ENCODE measurements around the gene PLD2. TPM values are rescaled to one million over a fixed set of nuclear protein-coding genes. Genes with fewer than 3 reads are reported as not detected.

PLD2 gene
- total RNA-seq, 4 donors from 2014 or later = 20.8 to 29.2 (median 24.3) TPM

GRCh38 chr17:4833941-4834680 lies 27.2 kb downstream of the PLD2 start:
- ATAC-seq (ENCODE audit: low FRiP score) = no peak
- DNase-seq (ENCODE audit: low spot score) = no peak

GRCh38 chr17:4834681-4835020 lies 27.7 kb downstream of the PLD2 start:
- ATAC-seq (ENCODE audit: low FRiP score) (no peak), DNase-seq (ENCODE audit: low spot score) (no peak)
- TF ChIP-seq, protein P1, sequence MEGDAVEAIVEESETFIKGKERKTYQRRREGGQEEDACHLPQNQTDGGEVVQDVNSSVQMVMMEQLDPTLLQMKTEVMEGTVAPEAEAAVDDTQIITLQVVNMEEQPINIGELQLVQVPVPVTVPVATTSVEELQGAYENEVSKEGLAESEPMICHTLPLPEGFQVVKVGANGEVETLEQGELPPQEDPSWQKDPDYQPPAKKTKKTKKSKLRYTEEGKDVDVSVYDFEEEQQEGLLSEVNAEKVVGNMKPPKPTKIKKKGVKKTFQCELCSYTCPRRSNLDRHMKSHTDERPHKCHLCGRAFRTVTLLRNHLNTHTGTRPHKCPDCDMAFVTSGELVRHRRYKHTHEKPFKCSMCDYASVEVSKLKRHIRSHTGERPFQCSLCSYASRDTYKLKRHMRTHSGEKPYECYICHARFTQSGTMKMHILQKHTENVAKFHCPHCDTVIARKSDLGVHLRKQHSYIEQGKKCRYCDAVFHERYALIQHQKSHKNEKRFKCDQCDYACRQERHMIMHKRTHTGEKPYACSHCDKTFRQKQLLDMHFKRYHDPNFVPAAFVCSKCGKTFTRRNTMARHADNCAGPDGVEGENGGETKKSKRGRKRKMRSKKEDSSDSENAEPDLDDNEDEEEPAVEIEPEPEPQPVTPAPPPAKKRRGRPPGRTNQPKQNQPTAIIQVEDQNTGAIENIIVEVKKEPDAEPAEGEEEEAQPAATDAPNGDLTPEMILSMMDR (IDR thresholded peaks at IDR 0.05) = no peak

More at GRCh38 chr17:4833941-4834680, 27.2 kb downstream of the PLD2 start:
- TF ChIP-seq, protein P1 (IDR thresholded peaks at IDR 0.05) = no peak

GRCh38 chr17:4836221-4836620 lies 29.3 kb downstream of the PLD2 start:
- DNase-seq (ENCODE audit: low spot score) (no peak), ATAC-seq (ENCODE audit: low FRiP score) (no peak)

GRCh38 chr17:4837471-4838308 lies 30.7 kb downstream of the PLD2 start:
- ATAC-seq (ENCODE audit: low FRiP score) (no peak), DNase-seq (ENCODE audit: low spot score) (no peak)
- TF ChIP-seq, protein P1 (IDR thresholded peaks at IDR 0.05) = no peak

More at GRCh38 chr17:4836221-4836620, 29.3 kb downstream of the PLD2 start:
- TF ChIP-seq, protein P1 (IDR thresholded peaks at IDR 0.05) = no peak

- ATAC-seq (ENCODE audit: low FRiP score) = no peak
- TF ChIP-seq, protein P1 (IDR thresholded peaks at IDR 0.05) = no peak
- DNase-seq (ENCODE audit: low spot score) = no peak
Observed at GRCh38 chr17:4838309-4838785, 31.4 kb downstream of the PLD2 start.

- ATAC-seq (ENCODE audit: low FRiP score) = no peak
- TF ChIP-seq, protein P1 (IDR thresholded peaks at IDR 0.05) = no peak
- no peak for DNase-seq (ENCODE audit: low spot score)
Observed at GRCh38 chr17:4839221-4839620, 32.3 kb downstream of the PLD2 start.

All from omental fat pad (tissue), 4 donors.